HepG2 (cell line): ENCODE measurements around the gene CERS6. TPM values are rescaled to one million over a fixed set of nuclear protein-coding genes. Genes with fewer than 3 reads are reported as not detected.

Experiments used
- ATAC-seq: fragments of 200-7000 bp; cut with Tn5 transposase; 3 replicates; pipeline ENCODE4 v1.9.1; 2020; ENCODE audit warnings: mild to moderate bottlenecking, moderate library complexity
- BruUV-seq: library from RNA; stranded (reverse); fragments of 400-500 nt; replicated peaks from 2 replicates; lab custom pipeline; 2021; lab: Mats Ljungman, UMichigan
- CTCF ChIA-PET: fragments of 300-600 bp; formaldehyde crosslinking; extraction: SDS; loops from one replicate; lab custom pipeline; 2021; ENCODE audit warnings: low total read pairs, inconsistent platforms, low intra/inter-chr PET ratio; lab: Yijun Ruan, JAX
- POLR2A ChIA-PET: fragments of 350-600 bp; sonication (Branson Sonifier 250); formaldehyde crosslinking; loops from one replicate; lab custom pipeline; 2020; ENCODE audit warnings: antibody characterized with exemption, inconsistent platforms; lab: Yijun Ruan, JAX
- DNase-seq: peaks from one replicate; pipeline ENCODE4 v3.0.0-alpha.2; 2015; ENCODE audit warnings: low spot score
- FAIRE-seq: peaks from 3 replicates; lab custom pipeline; 2011; peaks lifted over from hg19 to GRCh38; lab: Jason Lieb, UNC
- H2AFZ ChIP-seq: one replicate; pipeline ENCODE4 v1.6.1; 2011; ENCODE audit warnings: low read length, inconsistent platforms
- H3K27ac ChIP-seq: fragments of 300-600 bp; 3 replicates; pipeline ENCODE4 v1.8.0; 2011; ENCODE audit warnings: mixed run types, mild to moderate bottlenecking, mixed read lengths, low read length, inconsistent platforms; ENCODE audit not compliant: insufficient read depth; ENCODE audit errors: extremely low read length
- H3K27me3 ChIP-seq, 2 experiments: fragments of 200-600 bp in 1 of 2; 2 replicates in 1 of 2; 3 replicates in 1 of 2; pipeline versions ENCODE4 v1.6.0 to v1.8.0; 2011; ENCODE audit warnings: low read length in 2 of 2, mild to moderate bottlenecking in 2 of 2, moderate library complexity in 2 of 2, inconsistent platforms in 1 of 2; ENCODE audit not compliant: insufficient read depth in 2 of 2, control insufficient read depth in 1 of 2
- H3K36me3 ChIP-seq, 2 experiments: fragments of 200-600 bp in 1 of 2; replicated peaks in 1 of 2; 2 replicates in 1 of 2; 3 replicates in 1 of 2; pipeline versions ENCODE4 v1.5.1 to v1.8.0; 2011; ENCODE audit warnings: low read length in 2 of 2, inconsistent platforms in 1 of 2; ENCODE audit not compliant: insufficient read depth in 2 of 2, control insufficient read depth in 1 of 2
- H3K4me1 ChIP-seq: 2 replicates; pipeline ENCODE4 v1.5.1; 2012; ENCODE audit warnings: low read length, inconsistent platforms; ENCODE audit not compliant: insufficient read depth
- H3K4me2 ChIP-seq: 2 replicates; pipeline ENCODE4 v1.6.0; 2011; ENCODE audit warnings: low read depth, low read length, inconsistent platforms
- H3K4me3 ChIP-seq, 3 experiments: fragments of 200-600 bp in 1 of 3; sonication (generic), shearing (Covaris generic) in 1 of 3; replicated peaks in 1 of 3; 2 replicates each; pipeline ENCODE4 v1.5.1; 2011 to 2016; ENCODE audit warnings: low read length in 3 of 3, inconsistent platforms in 2 of 3, low read depth in 2 of 3, mild to moderate bottlenecking in 2 of 3, control low read depth in 1 of 3, mixed read lengths in 1 of 3; ENCODE audit not compliant: insufficient read depth in 1 of 3
- H3K79me2 ChIP-seq: one replicate; pipeline ENCODE4 v1.6.1; 2011; ENCODE audit warnings: low read length, inconsistent platforms; ENCODE audit not compliant: insufficient read depth
- H3K9ac ChIP-seq: 2 replicates; pipeline ENCODE4 v1.6.0; 2011; ENCODE audit warnings: mild to moderate bottlenecking, low read depth, low read length, inconsistent platforms; ENCODE audit not compliant: insufficient read depth
- H3K9me3 ChIP-seq: 2 replicates; pipeline ENCODE4 v1.5.1; 2012; ENCODE audit warnings: mild to moderate bottlenecking, low read length
- H4K20me1 ChIP-seq: 2 replicates; pipeline ENCODE4 v1.6.0; 2011; ENCODE audit warnings: inconsistent platforms, mild to moderate bottlenecking, low read length, moderate library complexity; ENCODE audit not compliant: insufficient read depth
- CBX5 ChIP-seq: sonication (generic); formaldehyde crosslinking; IDR thresholded peaks from 2 replicates; pipeline ENCODE4 v1.4.0; 2020; ENCODE audit warnings: missing genetic modification reagents, borderline replicate concordance
- CREB3 ChIP-seq: sonication (generic); formaldehyde crosslinking; IDR thresholded peaks from 2 replicates; pipeline ENCODE4 v1.5.0; 2020; ENCODE audit warnings: missing genetic modification reagents
- HBP1 ChIP-seq: IDR thresholded peaks from 2 replicates; pipeline ENCODE4 v1.6.1; 2016; ENCODE audit warnings: low read depth, control low read depth
- NFE2L1 ChIP-seq: sonication (generic); formaldehyde crosslinking; IDR thresholded peaks from 2 replicates; pipeline ENCODE4 v1.4.0; 2020; ENCODE audit warnings: missing genetic modification reagents, mild to moderate bottlenecking, borderline replicate concordance
- PRDM4 ChIP-seq: sonication (generic); formaldehyde crosslinking; IDR thresholded peaks from 2 replicates; pipeline ENCODE4 v1.9.0; 2021; ENCODE audit warnings: missing genetic modification reagents, borderline replicate concordance
- TRIM24 ChIP-seq: sonication (generic); formaldehyde crosslinking; IDR thresholded peaks from 2 replicates; pipeline ENCODE4 v1.8.0; 2022; ENCODE audit warnings: mild to moderate bottlenecking, missing genetic modification reagents
- ZNF253 ChIP-seq: sonication (generic); formaldehyde crosslinking; IDR thresholded peaks from 2 replicates; pipeline ENCODE4 v1.8.0; 2022; ENCODE audit warnings: mild to moderate bottlenecking, missing genetic modification reagents, borderline replicate concordance
- ZNF7 ChIP-seq: IDR thresholded peaks from 2 replicates; pipeline ENCODE4 v1.6.1; 2016; ENCODE audit warnings: missing biosample characterization, missing genetic modification reagents
- ZNF724P ChIP-seq: sonication (generic); formaldehyde crosslinking; IDR thresholded peaks from 2 replicates; pipeline ENCODE4 v1.8.0; 2022; ENCODE audit warnings: missing genetic modification reagents, borderline replicate concordance
- ZZZ3 ChIP-seq: sonication (generic); formaldehyde crosslinking; IDR thresholded peaks from 2 replicates; pipeline ENCODE4 v1.4.0; 2020; ENCODE audit warnings: missing genetic modification reagents, mild to moderate bottlenecking, borderline replicate concordance
- WGBS: methylation state at CpG from one replicate; pipeline ENCODE4 v1.1.6; 2017; ENCODE audit warnings: low lambda C conversion rate; 5-methylcytosine and 5-hydroxymethylcytosine counted together
- in situ Hi-C: cut with HindIII; loops from 2 replicates; pipeline ENCODE4 v1.10.0; 2017; ENCODE audit warnings: low pct_unique_long_range_greater_than_20kb; ENCODE audit not compliant: extremely low pct_ligation_motif_present
- intact Hi-C: fragments of 100-400 bp; cut with micrococcal nuclease; formaldehyde crosslinking; loops from one replicate; pipeline ENCODE4 v1.10.0; 2022; ENCODE audit not compliant: unreplicated experiment
- polyA plus RNA-seq, 8 experiments: library from polyadenylated mRNA; depleted of rRNA in 3 of 8; stranded (reverse) in 7 of 8; unstranded in 1 of 8; fragments of >200 nt; fragmentation: Illumina TruSeq in 4 of 8; extraction: Trizol in 4 of 8; gene quantifications; 2 replicates each; pipeline versions ENCODE4 v1.2.1 to v1.2.3, GENCODE V29; 2011 to 2016; ENCODE audit warnings: low read depth in 4 of 8, missing spikeins in 1 of 8, mixed read lengths in 1 of 8; ENCODE audit not compliant: insufficient read depth in 1 of 8
- total RNA-seq, 5 experiments: library from RNA; depleted of rRNA; stranded (reverse); fragments of >200 nt; fragmentation: Illumina TruSeq; extraction: Trizol; gene quantifications; 2 replicates each; pipeline ENCODE4 v1.2.3, GENCODE V29; 2016; ENCODE audit warnings: low read depth in 1 of 5

Gene CERS6
- total and polyA plus RNA-seq, 2 of the 13 experiments (the other 11 are each of a cell fraction or from before 2014, with no cell fraction given) = 10.1 to 20.3 TPM

- TF ChIP-seq CREB3 (CRISPR knock-in tag) = no peak
- TF ChIP-seq TRIM24 (CRISPR knock-in tag) = no peak
Observed at GRCh38 chr2:168810235-168810634, 354.2 kb downstream of the CERS6 start (continued).

- Histone ChIP-seq H3K36me3 (no peaks in the 10 kb centered on the region), H3K27ac (no peak overlapping the region), H2AFZ (no peak overlapping the region), H3K4me3 (no peak overlapping the region), H3K79me2 (no peaks in the 10 kb centered on the region), H4K20me1 (no peaks in the 10 kb centered on the region), H3K9ac (no peak overlapping the region), H3K4me1 (peaks cover 12% of the 10 kb centered on the region), H3K27me3 (no peaks in the 10 kb centered on the region), H3K4me2 (no peak overlapping the region), H3K9me3 (no peaks in the 10 kb centered on the region)
- BruUV-seq = no TSS peak
- intact Hi-C loops (no loop called here), in situ Hi-C loops (no loop called here)
- FAIRE-seq (no peak), DNase-seq (no peak), ATAC-seq (no peak)
- POLR2A ChIA-PET = no interaction called here
- TF ChIP-seq ZNF724P (CRISPR knock-in tag) (no peak), HBP1 (CRISPR knock-in tag) (no peak), PRDM4 (CRISPR knock-in tag) (no peak), ZZZ3 (CRISPR knock-in tag) (no peak), ZNF253 (CRISPR knock-in tag) (no peak), ZNF7 (CRISPR knock-in tag) (no peak), CBX5 (CRISPR knock-in tag) (no peak), NFE2L1 (CRISPR knock-in tag) (no peak)
- CTCF ChIA-PET = no interaction called here
- WGBS = 27% methylated on average over 3 of the region's 3 CpGs
Observed at GRCh38 chr2:168811696-168812095, 355.6 kb downstream of the CERS6 start.
